Fibroblast of lung (primary cell): ENCODE measurements around the gene MAPK1IP1L.

Source experiments
- EZH2 ChIP-seq: IDR thresholded peaks from 2 replicates; pipeline ENCODE4 v1.5.1; 2012; ENCODE audit warnings: low read length, control low read depth, mild to moderate bottlenecking; ENCODE audit errors: missing control alignments
- TF ChIP-seq, protein P1 (sequence below), 2 donors: IDR thresholded peaks in 1 of 2; conservative IDR thresholded peaks in 1 of 2; 1 replicate in 1 of 2; 2 replicates in 1 of 2; pipeline ENCODE4 v1.5.1; 2011 to 2012; ENCODE audit warnings: low read length in 2 of 2, control low read depth in 1 of 2, inconsistent platforms in 1 of 2, low read depth in 1 of 2, mild to moderate bottlenecking in 1 of 2

DNA sequence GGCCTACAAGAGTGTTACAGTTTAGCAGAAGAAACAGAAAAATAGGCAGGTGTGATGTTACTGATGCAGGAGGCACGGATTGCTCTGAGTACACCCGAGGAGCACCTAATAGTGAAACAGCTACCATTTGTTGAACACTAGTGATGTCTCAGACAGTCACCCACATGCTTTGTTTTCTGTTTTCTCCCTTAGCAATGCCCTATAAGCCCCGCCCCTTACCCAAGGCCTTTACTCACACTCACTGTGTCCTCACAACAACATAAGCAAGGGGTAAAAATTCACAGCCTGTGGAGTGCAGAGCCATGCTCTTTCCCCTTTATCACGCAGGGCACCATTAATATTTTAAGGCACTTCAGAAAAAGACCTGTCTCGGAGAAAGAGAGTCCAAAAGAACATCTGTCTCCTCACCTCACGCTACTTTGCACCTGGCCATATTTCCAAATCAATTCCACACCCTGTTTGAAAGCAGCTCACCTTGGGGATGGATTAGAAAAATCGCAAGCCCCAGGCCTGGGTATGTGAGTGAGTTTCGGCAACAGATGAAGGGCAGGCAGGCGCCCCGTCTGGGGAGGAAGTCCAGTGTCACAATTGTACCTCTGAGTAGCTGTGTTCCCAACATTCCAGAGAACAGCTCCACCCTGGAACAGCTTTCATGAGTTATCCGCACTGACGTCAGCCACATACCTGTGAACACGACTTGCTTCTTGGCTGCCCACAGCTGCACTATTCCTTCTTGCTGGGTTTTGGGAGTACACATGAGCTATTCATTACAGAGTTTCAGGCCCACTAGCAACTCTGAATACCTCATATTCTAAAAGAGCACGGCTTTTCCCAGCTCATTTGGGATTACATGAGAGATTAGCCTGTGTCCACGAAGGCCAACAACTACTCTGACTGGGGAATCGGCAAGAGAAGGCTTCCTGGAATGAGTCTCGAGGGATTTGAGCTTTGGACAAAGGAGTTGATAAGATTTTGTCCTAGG is 26.0 kb downstream of the MAPK1IP1L start:
- TF ChIP-seq, protein P1, sequence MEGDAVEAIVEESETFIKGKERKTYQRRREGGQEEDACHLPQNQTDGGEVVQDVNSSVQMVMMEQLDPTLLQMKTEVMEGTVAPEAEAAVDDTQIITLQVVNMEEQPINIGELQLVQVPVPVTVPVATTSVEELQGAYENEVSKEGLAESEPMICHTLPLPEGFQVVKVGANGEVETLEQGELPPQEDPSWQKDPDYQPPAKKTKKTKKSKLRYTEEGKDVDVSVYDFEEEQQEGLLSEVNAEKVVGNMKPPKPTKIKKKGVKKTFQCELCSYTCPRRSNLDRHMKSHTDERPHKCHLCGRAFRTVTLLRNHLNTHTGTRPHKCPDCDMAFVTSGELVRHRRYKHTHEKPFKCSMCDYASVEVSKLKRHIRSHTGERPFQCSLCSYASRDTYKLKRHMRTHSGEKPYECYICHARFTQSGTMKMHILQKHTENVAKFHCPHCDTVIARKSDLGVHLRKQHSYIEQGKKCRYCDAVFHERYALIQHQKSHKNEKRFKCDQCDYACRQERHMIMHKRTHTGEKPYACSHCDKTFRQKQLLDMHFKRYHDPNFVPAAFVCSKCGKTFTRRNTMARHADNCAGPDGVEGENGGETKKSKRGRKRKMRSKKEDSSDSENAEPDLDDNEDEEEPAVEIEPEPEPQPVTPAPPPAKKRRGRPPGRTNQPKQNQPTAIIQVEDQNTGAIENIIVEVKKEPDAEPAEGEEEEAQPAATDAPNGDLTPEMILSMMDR (conservative IDR thresholded peaks at IDR 0.05 in 1 of 2, IDR thresholded peaks at IDR 0.05 in 1 of 2; ENCODE audit: low read depth in 1 of 2, low read length in 2 of 2): no peak
- TF ChIP-seq EZH2: no peak
